ENCODE measurements around the gene ELL.

- TF ChIP-seq ZNF274 (IDR thresholded peaks at IDR 0.05; ENCODE audit: low read depth, low read length) = no peak
- no peak for TF ChIP-seq YY1 (IDR thresholded peaks at IDR 0.05; ENCODE audit: insufficient read depth, insufficient read length)
Measured at GRCh38 chr19:18449552-18449951, 72.3 kb downstream of the ELL start.
